CD4-positive, alpha-beta T cell treated with Interleukin-4 for 4 hours (primary cell): ENCODE results near the gene IP6K3.

ENCODE experiments used
- DNase-seq: peaks from one replicate; pipeline ENCODE4 v3.0.0-alpha.2; 2020

IP6K3 gene

DNA sequence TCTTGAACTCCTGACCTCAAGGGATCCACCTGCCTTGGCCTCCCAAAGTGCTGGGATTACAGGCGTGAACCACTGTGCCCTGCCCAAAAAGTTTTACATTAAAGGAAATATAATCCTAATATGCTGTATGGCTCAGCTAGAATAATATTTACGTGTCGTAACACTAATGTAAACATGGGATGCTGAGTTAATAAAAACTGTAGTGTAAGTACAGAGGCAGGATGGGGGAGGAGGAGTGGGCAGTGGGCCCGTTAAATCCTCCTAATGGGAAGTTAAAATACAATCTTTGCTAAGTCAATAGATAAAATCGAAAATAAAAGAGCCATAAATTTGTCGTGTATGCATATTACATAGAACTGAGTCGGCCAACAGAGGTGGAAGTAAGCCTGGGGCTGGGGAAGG lies 12.1 kb upstream of the IP6K3 start:
- DNase-seq = no peak

DNA sequence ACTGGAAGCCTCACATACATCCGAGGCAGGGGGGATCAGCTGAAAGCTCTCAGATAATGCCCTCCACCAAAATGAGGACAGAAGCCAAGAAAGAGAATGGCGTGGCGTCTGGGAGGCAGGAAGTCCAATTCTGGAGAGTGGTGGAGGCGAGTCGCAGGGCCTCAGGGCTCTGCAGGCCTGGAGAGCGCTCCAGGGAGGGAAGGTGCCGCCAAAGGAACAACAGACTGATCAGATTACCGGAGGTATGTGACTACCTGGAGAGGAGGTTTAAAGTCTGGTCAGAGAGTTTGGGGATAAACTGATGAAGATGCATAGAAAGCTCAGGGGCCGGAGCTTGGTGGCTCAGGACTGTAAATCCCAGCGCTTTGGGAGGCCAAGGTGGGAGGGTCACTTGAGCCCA lies 11.2 kb upstream of the IP6K3 start:
- no peak for DNase-seq

DNA sequence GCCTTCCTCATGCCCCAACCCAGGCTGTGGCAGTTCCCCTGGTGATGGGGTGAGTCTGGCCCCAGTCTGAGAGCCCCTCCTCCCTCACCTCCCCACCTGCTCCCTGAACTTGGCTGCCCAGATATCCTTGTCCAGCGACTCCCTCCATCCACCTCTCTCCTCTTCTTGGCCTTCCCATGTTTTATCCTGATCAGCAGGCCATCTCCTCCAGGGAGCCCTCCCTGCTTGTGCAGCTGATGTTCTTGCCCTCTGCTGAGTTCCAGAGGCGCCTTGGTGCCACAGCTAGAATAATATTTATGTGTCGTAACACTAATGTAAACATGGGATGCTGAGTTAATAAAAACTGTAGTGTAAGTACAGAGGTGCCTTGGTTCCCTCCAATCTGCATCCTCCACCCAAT lies 10.4 kb upstream of the IP6K3 start:
- DNase-seq = no peak

DNA sequence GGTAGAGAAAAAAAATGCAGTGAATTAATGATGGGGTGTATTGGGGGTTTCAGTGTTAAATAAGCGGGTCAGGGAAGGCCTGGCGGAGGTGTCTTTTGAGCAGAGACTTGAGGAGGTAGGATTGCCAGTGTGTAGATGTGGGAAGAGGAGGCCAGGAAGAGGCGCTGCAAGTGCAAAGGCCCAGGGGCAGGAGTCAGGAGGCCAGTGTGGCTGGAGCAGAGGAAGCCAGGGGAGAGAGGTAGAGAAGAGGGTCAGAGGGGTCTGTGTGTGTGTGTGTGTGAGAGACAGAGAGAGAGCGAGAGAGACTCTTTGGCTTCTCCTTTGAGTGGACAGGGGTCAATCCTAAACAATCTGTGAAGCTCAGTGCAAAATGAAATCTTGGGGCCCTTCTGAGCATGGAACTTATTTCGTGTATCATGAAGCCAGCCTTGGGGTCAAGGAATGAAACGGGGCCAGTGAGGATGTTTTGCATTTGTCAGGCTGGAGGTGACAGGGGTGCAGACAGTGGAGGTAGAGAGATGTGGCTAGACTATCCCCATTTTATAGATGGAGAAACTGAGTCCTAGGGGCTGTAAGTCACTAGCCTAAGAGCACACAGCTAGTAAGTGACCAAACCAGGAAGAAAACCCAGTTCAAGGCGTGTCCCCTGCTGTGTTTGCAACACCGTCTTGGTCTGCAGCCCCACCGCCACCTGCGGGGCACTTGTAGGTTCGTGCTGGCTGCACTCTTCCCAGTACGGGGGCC lies 9.7 kb upstream of the IP6K3 start:
- DNase-seq = no peak

DNA sequence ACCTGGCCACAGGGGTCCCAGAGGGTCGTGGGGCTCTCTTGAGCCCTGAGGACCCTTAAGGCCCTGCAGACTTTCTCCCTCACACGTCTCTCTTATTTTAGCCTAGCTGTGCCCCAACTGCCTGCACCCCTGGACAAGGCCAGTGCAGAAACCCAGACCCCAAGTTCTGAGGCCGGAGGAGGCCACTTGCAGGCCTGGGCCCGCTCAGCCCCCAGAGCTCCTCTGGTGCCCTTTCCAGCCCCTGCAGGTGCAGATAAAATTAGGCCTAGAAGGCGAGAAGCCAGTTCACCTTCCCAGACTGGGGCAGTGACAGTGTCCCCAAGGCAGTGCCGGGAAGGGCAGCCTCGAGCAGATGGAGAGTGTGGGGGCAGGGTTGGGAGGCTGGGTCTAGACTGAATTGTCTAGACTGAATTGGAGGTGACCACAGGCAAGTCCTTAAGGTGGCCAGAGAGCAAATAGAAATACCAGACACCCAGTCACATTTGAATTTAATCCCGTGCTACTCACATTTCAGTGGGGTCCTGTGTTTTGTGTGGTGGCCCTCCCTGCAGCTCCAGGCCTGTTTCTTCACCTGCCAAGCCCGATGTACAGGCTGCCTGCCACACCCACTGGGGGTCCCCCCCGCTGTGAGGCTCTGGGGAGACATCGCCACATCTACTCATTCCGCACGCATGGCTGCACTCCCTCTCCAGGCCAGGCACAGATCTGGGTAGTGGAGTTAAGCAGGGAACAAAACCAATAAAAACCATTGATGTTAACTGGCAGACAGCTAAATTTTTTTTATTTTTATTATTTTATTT lies 8.6 kb upstream of the IP6K3 start:
- no peak for DNase-seq

DNA sequence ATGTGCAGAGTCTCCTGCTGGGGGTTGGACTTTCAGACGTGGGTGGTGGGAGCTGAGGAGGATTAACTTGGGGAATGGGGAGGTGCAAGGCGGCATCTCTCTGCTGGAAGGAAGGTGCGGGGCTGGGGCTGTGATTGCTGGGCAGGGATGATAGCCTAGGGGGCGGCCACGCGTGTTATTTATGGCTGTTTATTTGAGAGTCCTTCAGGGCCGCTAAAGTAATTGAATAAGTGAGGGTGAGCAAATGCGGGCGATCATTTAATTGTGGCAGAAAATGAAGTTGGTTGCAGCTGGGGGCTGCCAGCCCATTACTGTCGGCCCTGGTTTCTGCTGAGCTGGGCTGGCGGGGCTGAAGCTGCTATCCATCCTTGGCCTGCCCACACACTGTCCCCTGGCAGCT lies 7.5 kb upstream of the IP6K3 start:
- no peak for DNase-seq

DNA sequence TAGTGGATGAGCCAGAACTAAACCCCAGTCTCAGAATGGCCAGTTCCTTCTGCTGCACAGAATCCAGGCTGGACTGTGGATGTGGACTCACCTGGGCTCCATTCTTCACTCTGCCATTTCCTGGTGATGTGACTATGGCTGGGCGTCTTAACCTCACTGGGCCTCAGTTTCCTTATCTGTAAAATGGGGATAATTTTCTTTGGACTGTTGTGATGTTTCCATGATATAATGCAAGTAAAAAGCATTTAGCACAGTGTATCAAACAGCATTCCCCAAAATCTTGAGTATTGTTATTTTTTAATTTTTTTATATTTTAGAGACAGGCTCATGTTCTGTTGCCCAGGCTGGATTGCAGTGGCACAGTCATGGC lies 5.9 kb upstream of the IP6K3 start:
- DNase-seq = no peak

DNA sequence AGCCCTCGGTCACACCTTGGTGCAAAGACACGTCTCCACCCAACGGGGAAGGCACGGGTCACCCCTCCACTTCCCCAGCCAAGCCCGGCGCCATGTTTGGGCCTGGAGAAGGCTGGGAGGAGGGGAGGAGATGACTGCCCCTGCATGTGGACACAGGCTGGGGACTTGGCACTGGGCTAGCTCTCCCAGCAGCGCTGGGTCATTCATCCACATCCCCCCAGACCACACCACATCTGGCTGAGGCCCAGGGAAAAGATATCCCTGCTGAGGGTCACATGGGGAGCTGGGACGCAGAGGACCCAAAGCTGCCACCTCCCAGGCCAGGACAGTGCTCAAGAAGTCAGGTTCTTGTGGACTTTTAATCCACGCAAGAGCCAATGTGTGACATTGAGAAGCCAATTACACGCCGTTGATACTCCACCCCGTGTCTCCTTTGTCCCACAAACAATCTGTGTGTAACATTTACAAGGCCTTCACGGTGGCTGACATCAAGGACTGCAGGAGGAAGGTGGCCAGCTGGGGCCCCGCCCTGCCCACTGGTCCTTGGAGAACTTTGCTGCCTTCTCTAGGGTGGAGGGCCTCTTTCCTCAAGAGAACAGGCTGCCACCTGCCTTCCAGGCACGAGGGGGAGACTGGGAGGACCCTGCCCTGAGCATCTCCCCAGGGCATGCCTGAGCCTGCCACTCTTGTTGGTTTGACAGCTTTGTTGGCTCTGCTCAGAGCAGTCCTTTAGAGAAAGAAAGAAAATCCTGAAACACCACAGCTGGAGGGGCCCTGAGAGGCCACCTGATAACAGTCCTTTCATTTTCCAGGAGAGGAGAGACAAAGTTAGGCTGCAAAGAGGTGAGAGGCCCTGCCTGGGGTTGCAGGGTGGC lies 5.3 kb upstream of the IP6K3 start:
- no peak for DNase-seq

DNA sequence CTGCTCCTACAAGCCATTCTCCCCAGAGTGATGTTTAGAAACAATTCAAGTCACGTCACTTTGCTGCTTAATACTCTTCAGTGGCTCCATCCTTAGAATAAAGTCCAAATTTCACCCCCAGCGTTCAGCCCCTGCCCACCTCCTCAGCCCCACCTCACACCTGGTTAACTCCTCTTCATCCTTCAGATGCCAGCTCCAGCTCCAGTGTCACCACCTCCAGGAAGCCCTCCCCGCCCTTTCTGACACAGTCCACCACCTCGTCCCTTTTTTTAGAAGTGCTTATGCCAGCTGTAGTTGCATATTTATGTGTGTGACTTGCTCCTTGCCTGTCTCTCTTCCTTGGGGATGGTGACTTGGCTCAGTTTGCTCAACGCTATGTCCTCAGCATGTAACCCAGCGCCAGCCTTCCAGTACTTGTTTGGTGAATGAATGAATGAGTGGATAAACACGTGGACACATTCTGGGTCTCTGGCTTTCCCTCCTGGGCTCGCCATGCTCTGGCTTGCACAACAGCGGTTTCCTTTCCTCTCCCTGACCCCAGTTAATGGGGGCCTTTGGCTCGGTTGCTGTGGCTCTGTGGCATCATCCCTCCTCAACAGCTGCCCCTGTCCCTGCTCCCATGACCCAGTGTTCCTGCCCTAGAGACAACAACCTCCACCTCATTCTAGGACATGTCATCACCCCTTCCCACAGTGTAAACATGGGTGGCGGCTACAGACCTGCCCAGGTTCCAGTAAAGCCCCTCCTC lies 3.7 kb upstream of the IP6K3 start:
- no peak for DNase-seq

DNA sequence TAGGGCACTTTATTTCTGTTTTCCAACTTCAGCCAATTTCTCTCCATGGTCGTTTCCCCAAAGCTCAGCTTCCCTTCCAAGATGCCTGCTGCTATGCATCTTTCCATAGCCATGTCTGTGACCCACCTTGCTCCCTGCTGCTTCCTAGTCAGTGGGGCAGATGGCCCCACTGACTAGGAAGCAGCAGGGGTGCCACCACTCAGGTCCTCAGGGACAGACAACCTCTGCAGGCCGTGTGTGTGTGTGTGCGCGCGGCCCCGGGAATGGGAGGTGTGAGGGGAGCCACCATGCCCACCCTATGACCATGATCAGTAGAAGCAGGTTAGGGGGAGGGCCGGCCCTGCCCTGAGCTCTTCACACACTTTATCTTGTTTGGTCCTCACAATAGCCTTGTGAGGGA lies 2.7 kb upstream of the IP6K3 start:
- no peak for DNase-seq

DNA sequence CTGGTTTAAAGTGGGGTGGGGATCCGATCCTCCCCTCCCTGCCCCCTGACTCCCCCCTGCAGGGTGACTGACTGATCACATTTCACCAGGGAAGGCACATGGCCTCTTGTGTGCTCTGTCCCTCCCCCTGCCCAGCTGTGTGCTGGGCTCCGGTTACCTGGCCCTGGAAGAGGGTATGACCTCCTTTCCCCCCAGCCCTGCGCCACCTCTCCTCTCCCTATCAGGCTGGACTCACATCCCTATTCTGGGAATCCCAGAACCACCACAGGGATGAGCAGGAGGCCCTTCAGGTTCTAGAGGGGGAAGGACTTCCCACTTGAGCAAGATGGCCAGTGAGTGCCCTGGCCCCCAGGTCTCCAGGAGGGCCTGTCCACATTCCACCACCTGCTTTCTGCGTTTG lies 2.1 kb upstream of the IP6K3 start:
- DNase-seq = no peak

DNA sequence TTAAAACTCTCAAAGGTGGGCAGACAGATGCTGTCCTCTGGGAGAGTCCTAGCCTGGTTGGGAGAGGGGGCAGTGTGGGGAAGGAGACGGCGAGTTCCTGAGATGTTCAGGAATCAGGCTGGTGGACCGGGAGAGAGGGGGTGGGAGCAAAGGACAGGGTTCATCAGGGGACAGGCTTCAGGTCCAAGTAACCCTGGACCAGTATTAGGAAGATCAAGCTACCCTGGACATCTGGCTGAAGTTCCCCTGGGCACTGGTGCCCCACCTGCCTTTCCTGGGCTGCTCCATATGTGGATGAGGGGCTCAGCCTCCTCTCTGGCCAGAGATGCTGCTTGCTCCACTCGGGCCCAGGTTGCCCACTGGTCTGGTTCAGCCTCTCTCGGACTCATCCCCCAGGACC lies 1.1 kb upstream of the IP6K3 start:
- no peak for DNase-seq

DNA sequence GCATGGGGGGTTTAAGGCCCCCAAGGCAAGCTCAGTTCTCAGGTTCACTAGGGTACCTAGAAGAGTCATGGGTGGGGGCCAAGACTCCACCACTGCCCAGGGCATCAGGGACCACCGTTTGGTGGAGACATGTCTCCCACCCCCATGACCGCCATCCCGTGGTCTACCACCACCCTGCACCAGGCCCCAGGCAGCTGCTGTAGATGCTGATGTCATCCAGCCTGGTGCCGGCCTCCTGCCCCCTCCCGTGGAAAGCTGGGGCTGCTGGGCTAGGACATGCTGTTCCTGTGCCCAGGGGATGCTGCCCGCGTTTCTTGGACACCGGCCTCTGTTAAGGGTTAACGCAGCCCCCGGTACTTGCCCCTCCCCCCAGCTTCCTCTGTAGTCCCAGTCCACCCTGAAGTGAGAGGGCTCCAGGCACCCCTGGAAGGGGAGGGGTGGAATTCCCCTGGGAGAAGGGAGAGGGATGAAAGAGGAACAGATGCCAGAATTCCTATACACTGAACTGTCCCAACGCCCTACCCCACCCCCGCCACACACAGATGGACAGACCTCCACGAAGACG lies 587 bp downstream of the IP6K3 start:
- no peak for DNase-seq

DNA sequence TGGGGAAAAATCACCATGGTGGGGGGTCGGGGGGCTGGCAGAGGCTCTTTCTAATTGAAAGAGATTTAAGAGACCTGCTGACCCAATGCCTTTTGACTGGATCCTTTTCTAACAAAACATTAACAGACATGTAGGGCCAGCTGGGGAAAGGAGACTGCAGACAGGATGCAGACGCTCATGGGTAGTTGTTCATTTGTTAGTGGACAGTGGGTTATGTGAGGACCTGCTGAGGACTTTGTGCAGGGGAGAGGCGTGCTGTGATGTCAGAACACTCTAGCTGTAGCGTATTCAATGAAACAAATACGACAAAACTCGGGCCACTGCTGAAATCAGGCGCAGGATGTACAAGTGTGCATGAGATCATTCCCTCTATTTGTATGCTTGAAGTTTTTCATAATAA lies 1.2 kb downstream of the IP6K3 start:
- DNase-seq = no peak

DNA sequence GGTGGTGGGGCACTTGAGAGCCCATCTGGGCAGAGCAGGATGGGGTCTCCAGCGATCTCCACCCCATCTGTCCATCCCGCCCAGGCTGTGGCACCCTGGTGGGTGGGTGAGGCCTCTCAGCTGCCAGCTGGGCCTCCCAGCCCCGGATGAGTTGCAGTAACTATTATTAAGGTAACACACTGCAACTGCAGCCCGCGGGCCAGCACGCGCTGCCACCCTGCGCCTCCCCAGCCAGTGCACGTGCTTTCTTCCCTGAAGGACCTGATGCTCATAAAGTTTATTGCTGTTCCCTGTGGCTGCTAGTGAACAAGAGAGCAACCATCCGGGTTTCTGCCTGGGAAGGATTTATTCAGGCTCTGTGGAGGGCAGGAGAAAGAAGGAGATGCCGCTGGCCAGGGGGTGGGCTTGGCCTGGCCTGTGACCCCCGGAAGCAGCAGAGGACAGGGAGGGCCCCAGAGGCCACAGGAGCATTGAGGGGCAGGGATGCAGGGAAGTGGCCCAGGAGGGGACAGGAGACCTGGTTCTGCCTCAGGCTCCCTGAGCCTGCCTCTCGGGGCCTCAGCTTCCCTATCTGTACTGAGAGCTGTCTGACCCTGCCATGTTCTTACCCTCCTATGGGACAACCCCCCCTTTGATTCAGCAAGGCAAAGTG lies 1.7 kb downstream of the IP6K3 start:
- no peak for DNase-seq

DNA sequence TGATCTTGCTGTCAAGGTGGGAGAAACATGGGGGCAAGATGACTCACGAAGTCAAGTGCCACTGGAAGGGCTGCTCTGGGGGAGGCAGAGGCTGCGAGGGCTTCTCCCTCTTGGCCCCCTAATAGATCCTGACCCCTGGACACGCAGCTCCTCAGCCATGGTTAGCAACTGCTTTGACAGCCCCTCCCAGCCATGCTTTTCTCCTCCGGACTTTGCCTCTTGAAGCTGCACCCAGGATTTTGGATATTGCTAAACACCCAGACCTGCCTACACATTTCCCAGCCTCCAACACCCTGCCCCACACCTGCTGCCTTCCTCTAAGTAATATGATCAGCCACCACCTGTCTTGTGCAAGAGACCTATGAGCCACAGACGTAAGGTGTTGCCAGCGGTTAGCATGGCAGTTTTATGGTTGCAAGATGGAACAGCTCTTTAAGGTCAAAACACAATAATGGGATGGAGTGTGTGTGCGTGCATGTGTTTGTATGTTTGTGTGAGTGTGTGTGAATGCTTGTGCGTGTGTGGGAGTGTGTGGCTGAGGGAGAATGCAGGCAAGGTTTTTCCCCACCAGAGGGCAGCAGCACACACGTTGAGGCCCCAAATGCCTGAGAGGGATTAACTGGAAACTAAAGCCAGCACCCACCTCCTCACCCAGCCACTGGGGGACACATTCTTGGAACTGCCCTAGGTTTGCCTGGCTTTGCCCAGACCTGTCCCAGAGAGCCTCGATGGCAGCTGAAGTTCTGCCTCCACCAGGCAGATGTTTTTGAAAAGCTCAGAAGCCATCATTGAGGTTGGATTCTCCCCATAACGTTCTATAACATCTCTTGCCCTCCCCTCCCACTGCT lies 2.5 kb downstream of the IP6K3 start:
- peak; percentile 73 for DNase-seq

DNA sequence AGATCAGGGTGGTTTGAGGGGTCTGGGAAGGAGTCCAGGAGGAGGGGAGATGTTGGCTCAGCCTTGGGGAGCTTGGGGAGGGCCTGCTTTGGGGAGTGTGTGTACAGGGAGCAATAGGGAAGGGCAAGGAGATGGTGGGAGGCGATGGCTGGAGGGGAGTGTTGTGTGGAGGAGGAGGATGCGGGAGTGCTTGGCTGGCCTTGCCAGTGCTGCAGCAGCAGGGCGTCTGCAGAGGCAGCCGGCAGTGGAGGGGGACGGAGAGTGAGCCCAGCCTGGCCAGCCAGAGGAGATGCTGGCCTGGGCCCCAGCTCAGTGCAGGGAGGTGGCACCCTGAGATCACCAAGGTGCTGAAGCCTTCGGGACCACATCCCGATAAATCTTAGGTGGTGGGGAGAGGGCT lies 3.9 kb downstream of the IP6K3 start:
- no peak for DNase-seq

DNA sequence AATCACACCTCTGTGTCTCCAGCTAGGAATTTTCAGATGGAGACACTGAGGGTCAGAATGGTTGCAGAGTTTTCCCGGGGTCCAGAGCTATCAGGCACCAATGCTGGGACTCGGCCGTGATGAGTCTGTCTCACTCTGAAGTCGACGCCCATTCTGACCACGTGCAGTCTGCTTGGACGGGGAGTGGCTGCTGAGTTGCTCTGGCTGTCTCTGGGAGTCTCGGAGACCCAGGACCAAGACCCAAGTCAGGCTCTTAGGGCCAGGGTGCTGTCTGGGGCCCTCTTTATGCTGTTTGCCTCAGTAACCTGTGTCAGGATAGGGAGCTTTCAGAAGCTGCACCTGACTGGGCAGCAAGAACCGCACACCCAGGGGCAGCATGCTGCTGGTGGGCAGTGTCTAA lies 4.6 kb downstream of the IP6K3 start:
- no peak for DNase-seq

DNA sequence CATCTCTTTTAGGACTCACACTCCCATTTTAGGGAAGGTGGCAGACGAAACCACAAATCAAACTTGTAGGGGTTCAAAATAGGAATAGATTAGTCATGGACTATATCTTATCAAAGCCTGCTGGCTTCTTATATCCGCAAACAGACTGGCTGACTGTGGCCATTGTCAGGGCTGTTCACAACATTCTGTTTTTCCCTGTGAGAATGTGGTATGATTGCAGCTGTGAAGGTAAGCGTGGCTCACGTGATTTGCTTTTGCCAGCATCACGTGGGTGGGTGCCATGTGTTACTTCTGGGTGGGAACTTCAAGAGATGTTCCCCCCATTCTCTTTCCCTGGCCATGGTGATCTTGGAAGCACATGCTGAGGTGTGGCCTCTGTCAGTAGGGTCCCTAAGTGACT lies 5.9 kb downstream of the IP6K3 start:
- DNase-seq = no peak

DNA sequence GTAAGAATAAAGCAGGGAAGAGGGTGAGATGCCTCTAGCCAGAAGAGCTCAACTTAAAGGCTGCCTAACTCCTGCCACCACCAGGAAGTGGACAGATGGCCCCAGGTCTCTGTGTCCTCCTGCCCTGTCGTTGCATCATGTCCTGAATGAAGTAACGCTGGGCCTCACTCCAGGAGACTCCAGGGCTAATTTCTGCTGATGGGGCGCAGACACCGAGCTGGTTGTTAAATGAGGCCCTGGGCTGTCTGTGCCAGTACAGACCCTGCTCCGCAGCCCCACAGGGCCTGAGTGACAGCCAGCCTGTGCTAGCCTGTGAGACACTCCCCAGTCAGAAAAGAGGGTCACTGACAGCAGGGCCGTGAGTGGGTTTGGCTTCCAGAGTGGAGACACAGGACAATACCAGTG lies 6.5 kb downstream of the IP6K3 start:
- no peak for DNase-seq

DNA sequence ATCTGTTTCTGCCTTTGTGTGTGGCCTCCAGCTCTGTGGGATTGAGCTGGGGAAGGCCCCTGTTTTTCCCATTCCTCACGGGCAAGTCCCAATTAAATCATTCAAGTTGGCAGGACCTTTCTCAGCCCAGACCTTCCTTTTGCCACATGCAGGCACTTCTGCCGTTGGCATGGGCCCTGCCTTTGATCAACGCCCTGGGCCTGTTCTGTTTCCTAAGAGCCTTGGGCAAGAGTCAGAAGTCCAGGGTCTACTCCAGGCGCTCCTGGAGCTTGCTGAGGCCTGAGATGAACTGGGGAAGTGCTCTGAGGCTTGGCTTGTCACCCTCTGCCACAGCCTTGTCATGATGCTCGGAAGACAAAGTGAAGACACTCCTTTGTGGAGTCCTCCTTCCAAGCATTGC lies 7.1 kb downstream of the IP6K3 start:
- no peak for DNase-seq
